HG02973 (cell line): ENCODE results near the gene THSD7B.

ENCODE experiments used
- ATAC-seq: cut with Tn5 transposase; IDR thresholded peaks from one replicate; pipeline ENCODE4 v1.9.1; 2021; ENCODE audit warnings: moderate library complexity; ENCODE audit not compliant: unreplicated experiment

The THSD7B gene

DNA sequence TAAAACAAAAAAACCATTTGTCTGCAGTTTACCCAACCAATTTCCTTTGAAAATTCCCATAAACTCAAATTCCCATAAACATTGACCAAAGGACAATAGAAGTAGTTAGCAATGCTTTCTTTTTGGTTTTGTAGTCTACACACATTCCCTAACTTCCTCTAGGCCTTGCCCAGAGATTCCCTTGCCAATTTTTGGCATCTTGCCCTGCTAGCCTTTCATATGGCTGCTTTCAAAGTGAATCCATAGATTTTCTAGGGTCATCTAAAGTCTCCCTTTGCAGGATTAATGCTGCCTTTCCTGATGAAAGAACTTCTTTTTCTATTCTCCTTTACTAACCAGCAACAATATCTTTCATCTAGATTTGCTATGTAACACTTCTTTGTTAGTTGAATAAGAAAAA, 33.4 kb downstream of the THSD7B start:
- ATAC-seq = no peak

GRCh38 chr2:136801661-136802060, 36.3 kb downstream of the THSD7B start:
- no peak for ATAC-seq

- ATAC-seq = no peak
These were observed 44.7 kb downstream of the THSD7B start for GRCh38 chr2:136809998-136810397.

DNA sequence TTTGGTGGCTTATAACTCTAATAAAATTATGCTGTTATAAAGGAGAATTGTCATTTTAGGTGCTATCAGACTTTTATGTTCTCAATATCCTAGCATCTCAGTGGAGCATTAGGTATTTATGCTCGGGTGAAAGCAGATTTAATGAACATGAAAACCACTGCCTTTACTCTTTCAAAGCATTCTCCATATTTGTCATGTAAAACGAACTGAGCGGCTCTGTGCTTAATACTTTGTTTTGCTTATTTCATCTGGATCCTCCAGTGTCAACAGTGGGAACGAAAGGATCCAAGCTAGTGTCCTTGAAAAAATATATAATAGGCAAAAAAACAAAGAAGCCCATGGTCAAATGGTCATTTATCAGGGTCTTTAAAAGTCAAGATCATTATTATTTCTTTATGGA, 53.5 kb downstream of the THSD7B start:
- ATAC-seq = no peak

DNA sequence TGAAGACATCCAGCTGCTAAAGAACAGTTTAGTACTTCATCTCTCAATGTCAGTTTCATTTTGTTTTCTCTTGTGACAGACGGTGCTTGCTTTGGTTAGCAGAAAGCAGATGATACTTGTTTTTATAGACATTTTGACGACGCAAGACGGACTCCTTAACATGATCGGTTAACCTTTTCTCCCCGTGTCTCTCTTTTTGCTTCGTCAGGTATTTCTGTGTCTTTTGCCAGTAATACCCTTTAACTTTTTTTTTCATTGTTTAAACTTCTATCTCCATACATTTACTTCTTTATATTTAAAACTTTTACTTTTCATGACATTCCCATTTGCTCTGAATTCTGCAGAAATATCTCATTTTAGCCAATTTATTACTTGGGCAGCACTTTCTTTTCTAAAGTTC, 57.9 kb downstream of the THSD7B start:
- ATAC-seq = no peak

DNA sequence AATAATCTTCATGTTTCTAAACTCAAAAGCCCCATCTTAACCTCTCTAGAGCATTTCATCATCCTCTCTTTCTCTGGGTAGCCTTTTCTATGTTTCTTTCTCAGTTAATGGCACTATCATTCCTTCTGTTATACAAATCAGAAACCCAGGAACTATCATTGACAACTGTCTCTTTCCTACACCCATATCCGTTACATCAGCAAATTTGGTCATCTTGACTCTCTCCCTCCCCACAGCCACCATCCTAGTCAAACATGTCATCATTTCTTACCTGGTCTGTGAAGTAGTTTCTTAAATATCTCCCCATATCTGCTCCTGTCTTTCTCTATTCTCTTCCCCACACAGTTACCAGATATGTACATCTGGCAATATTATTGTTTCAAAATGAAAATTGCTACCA, 62.8 kb downstream of the THSD7B start:
- ATAC-seq = no peak

- no peak for ATAC-seq
These were observed 63.4 kb downstream of the THSD7B start for GRCh38 chr2:136828774-136829173.

GRCh38 chr2:136844546-136844945, 79.2 kb downstream of the THSD7B start:
- ATAC-seq = no peak

DNA sequence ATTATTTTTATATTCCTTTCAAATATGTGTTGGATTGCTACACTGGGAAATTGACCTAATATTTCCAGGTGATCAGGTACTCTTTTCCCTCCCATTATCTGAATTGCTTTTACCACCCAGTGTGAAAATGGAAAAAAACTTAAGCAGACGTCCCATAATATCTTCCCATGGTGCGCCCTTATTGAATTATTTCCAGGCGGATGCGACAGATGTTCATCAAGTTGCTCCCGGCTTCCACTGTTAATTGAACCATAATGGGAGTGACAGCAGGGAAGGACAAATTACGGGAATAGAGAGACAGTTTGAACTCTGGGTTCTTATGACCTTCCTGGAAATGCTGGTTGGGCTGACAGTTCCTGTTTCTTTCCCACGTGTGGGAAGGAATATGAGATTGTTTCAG, 93.3 kb downstream of the THSD7B start:
- ATAC-seq = no peak

DNA sequence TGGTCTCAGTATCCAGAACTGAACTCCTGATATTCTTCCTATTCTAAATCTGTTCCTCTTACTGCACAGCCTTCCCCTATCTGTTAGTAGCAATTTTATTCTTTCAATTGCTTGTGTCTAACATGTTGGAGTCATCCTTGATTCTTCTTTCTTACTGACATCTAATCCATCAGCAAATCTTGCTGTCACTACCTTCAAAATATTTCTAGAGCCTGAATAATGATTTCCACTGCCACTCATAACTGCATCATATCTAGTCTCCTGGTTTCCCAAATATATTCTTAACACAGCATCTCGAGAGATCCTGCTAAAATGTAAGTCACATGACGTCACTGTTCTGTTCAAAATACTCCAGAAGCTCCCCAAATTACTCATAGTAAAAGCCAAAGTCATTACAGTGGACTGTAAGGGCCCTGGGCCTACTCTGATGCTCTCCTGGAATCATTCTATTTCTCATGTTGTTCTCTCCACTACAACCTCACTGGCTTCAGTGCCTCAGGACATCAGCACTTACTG, 95.2 kb downstream of the THSD7B start:
- no peak for ATAC-seq

GRCh38 chr2:136863468-136863867, 98.1 kb downstream of the THSD7B start:
- no peak for ATAC-seq

- ATAC-seq = no peak
These were observed 98.5 kb downstream of the THSD7B start for GRCh38 chr2:136863874-136864273.

GRCh38 chr2:136871424-136871823, 106.1 kb downstream of the THSD7B start:
- no peak for ATAC-seq

DNA sequence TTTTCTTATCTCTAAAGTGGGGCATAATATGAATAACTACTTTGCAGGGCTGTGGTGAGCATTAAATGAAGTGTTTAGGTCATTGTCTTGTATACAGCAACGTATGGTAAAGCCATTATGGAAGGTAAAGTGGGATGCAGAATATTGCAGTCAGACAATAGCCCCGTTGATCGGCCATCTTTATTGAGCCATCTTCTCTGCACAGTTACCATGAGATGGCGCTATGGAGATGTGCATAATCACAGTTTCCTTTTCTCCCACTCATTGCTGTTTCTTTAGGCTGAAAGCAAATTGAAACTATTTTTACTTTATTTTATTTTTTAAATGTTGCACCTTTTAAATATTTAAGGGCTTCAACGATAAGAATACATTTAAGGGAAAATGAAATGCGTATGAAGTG, 108.9 kb downstream of the THSD7B start:
- no peak for ATAC-seq

DNA sequence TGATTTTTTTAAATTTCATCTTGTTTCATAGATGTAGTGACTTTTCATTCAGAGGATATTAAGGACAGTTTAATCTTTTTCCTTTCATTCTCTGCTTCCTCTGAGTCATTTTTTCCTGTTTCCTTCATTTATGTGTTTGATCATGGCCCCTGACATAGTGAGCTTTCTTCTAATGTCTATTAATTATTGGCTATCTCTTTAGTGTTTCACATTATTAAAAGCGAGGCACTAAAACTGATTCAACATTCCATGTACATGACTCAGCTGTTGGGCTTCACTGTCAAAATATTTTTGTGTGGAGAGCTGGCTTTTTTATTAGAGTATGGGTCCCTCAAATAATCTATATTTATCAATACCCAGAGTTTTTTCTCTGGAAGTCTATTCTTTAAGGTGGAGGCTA, 125.8 kb downstream of the THSD7B start:
- no peak for ATAC-seq

DNA sequence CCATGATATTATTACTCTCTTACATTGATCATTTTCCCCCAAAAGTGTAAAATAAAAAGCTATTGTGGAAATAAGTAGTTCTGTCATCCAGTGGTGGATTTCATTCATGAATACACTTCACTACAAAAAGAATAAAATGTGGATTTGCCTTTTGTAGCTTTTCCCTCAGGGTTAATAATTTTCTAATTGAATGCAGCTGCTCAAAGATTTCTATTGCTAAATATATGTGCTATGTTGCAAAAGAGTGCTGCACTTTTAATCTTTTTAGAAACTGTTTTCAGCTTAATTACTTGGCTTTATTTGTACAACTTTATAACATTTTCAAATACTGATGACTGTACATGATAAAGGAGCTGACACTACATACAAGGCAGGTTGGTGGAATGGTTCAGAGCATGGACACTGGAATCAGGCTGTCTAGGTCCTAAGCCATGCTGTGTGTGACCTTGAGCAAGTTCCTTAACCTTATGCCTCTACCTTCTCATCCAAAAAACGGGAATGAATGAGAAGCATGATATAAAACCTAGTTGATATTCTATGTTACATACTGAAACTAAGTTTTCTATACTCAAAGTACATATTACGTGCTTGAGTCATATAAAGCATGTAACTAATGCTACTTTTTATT, 128.8 kb downstream of the THSD7B start:
- no peak for ATAC-seq

DNA sequence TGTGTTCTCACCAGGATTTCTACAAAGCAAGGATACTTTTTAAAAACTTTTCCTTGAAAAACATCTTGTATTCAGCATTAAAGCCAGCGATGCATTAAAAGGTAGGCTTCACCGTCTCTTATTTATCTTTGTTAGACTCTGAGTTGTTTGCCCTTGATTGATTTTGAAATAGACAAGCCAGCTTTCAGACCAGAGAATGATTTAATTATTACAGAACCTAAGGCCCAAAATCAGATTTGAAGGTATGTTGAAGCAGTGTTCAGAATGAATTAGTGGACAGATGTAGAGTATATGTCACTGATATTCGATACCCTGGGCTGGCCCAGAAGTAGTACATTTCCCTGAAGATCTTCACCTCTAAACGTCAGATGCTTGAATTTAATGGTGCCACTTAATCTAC, 136.4 kb downstream of the THSD7B start:
- no peak for ATAC-seq

GRCh38 chr2:136905779-136906178, 140.4 kb downstream of the THSD7B start:
- no peak for ATAC-seq

- ATAC-seq = no peak
These were observed 144.4 kb downstream of the THSD7B start for GRCh38 chr2:136909777-136910176.

DNA sequence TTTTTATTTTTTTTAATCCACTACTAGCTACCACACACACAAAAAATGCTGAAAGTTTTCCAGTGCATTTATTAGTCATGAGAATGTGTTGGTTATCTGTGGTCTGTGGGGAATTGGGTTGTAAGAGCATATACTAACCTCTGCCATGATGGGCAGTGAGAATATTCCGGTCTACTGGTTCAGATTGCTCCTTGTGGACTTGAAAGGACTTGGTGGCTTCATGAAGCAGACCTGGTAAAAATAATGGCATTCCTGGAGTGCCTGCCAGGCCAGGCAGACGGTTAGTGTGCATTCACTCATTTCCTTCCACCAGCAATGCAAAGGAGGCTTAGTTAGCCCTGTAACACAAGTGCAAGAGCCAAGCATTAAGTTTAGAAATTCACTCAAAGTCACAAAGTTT, 150.8 kb downstream of the THSD7B start:
- no peak for ATAC-seq

GRCh38 chr2:136917411-136917881, 152.1 kb downstream of the THSD7B start:
- no peak for ATAC-seq

- no peak for ATAC-seq
These were observed 154.3 kb downstream of the THSD7B start for GRCh38 chr2:136919682-136920081.

DNA sequence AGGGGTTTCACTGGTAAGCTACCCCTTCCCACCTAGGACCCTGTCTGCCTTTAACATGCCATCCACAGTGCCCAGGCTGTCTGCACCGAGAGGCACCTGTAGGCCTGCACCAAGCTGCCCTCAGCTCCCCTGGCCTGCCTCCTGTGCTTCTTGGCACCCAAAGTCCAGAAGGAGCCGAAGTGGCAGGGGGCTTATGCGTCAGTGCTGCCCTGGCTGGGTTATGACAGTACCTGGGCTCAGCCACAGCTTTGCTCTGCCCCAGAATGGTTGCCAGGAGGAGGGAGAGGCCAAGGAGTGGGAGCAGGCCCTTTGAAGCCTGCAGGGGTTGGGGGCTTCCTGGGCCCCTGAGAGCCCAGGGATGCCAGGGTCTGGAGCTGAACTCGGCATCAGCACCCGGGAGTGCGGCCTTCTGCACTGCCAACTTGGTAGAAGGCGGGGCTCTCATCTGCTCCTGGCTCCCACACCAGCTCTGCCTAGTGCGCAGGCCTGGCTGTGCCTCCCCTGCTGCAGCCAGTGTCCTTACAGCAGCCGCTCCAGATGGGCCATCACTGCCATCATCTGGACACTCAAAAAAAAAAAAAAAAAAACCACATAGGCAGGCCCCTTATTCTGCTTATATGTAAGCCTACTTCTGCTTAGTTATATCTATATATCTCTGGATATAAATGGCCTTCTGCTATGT, 155.4 kb downstream of the THSD7B start:
- ATAC-seq = no peak
